Measurements from ENCODE around the gene FAM114A1.

DNA sequence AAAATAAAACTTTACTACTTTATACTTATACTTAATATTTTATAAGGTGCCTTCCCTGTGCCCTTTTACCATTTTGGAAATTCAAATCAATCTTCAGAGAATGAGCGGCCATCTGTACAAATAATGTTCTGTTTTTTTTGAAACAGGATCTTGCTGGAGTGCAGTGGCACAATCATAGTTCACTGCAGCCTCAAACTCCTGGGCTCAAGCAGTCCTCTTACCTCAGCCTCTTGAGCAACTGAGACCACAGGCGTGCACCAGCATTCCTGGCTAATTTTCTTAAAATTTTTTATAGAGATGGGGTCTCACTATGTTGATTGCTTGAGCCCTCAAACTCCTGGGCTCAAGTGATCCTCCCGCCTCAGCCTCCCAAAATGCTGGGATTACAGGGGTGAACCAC lies 53.5 kb downstream of the FAM114A1 start:
- TF ChIP-seq, protein P1, sequence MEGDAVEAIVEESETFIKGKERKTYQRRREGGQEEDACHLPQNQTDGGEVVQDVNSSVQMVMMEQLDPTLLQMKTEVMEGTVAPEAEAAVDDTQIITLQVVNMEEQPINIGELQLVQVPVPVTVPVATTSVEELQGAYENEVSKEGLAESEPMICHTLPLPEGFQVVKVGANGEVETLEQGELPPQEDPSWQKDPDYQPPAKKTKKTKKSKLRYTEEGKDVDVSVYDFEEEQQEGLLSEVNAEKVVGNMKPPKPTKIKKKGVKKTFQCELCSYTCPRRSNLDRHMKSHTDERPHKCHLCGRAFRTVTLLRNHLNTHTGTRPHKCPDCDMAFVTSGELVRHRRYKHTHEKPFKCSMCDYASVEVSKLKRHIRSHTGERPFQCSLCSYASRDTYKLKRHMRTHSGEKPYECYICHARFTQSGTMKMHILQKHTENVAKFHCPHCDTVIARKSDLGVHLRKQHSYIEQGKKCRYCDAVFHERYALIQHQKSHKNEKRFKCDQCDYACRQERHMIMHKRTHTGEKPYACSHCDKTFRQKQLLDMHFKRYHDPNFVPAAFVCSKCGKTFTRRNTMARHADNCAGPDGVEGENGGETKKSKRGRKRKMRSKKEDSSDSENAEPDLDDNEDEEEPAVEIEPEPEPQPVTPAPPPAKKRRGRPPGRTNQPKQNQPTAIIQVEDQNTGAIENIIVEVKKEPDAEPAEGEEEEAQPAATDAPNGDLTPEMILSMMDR (IDR thresholded peaks at IDR 0.05; ENCODE audit: insufficient read depth, low read length): no peak
- TF ChIP-seq POLR2AphosphoS5 (IDR thresholded peaks at IDR 0.05; ENCODE audit: low read depth): no peak
- TF ChIP-seq, protein P2, sequence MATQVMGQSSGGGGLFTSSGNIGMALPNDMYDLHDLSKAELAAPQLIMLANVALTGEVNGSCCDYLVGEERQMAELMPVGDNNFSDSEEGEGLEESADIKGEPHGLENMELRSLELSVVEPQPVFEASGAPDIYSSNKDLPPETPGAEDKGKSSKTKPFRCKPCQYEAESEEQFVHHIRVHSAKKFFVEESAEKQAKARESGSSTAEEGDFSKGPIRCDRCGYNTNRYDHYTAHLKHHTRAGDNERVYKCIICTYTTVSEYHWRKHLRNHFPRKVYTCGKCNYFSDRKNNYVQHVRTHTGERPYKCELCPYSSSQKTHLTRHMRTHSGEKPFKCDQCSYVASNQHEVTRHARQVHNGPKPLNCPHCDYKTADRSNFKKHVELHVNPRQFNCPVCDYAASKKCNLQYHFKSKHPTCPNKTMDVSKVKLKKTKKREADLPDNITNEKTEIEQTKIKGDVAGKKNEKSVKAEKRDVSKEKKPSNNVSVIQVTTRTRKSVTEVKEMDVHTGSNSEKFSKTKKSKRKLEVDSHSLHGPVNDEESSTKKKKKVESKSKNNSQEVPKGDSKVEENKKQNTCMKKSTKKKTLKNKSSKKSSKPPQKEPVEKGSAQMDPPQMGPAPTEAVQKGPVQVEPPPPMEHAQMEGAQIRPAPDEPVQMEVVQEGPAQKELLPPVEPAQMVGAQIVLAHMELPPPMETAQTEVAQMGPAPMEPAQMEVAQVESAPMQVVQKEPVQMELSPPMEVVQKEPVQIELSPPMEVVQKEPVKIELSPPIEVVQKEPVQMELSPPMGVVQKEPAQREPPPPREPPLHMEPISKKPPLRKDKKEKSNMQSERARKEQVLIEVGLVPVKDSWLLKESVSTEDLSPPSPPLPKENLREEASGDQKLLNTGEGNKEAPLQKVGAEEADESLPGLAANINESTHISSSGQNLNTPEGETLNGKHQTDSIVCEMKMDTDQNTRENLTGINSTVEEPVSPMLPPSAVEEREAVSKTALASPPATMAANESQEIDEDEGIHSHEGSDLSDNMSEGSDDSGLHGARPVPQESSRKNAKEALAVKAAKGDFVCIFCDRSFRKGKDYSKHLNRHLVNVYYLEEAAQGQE (IDR thresholded peaks at IDR 0.05; ENCODE audit: insufficient replicate concordance, low read depth): no peak
